Islet precursor cell (in vitro differentiated cells): ENCODE results near the gene DCLK1.
A peak's percentile ranks its signal among the peaks of the same experiment; 100 is the strongest.

ENCODE experiments used
- DNase-seq: peaks from one replicate; pipeline ENCODE4 v3.0.0-alpha.2; 2018

The DCLK1 gene

DNA sequence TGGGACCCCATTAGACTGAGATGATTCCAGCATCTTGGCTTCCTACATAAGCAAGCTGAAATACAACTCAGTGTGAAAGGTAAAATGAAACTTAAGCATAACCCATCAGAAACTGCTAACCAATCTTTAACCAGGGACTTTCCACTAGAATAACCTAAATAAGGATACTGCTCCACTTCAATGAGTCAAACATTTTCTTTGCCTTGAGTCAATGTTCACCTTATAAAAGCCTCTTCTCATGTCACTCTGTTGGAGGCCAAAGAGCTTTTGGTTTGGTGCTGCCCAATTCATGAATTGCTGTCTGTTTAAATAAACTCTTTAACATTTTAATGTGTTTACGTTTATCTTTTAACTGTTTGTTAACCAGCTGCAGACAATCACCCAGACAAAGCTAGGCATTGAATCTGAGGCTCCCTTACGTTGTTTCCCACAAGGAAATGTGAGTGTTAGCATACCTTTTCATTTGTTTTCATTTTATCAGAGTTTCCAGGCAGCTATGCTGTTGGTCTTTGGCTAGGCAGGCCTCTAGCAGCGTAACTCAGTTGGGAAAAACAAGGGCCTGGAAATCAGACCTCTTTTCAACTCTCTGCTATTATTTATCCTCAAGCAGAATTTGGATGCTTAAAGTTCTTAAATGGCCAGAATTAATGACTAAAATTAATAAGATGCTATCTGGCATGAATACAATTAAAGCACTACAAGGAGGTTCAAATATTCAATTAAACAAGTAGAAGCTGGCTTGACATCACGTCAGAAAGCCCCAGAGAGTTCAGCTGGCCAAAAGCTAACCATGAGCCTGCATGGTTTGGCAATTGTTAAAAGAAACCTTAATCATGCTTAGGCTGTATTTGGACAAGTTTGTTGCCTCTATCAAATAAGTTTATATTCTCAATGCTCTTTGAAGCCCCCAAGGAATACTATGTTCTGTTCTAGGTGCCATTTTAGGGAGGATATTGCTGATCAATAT lies 200.2 kb downstream of the DCLK1 start:
- DNase-seq: no peak

DNA sequence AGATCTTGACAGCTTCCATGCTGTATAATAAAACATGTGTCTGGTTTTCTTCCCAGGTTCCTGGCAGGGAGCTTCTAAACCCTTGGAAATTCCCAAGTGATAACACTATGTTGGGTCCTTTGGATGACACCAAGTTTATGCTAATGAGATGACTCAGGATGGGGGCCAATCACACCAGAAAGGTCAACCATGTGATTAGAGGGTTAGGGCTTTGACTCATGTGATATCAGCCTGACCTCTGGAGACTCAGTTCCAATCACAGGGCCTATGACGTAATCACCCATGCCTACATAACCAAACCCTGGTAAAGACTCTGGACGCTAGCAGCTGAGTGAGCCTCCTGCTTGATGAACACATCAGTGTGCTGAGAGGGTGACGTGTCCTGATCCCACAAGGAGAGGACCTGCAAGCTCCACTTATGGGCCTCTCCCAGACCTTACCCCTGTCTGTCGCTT lies 203.6 kb downstream of the DCLK1 start:
- DNase-seq: peak; percentile 73

DNA sequence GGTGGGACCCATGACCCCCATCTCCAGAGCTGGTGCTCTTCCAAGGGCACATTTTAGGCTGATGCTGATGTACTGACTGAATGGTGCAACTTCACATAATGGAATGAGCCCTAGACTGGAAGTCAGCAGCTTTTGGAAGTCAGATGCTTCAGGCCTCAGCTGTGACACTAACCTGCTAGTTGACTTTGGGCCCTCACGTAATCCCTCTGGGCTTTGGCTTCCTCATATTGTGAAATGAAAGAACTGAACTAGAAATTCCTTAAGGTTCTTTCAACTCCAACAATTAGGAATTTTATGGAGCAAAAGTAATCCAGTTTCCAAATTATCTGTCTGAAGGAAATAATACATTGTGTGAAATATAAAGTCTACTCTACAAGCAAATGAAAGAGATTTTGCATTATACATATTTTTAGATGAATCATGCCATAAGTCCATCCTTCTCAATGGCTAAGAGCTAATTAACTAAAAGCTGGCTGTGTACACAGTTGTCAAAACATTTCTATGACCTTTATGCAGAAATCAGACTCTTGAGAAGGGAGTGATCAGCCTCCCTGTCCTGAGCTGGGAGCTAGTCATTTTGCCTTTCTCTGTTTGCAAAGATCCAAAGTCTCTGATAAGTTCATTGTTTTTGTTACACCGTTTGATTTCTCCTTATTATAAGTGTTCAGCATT lies 204.2 kb downstream of the DCLK1 start:
- DNase-seq: no peak

DNA sequence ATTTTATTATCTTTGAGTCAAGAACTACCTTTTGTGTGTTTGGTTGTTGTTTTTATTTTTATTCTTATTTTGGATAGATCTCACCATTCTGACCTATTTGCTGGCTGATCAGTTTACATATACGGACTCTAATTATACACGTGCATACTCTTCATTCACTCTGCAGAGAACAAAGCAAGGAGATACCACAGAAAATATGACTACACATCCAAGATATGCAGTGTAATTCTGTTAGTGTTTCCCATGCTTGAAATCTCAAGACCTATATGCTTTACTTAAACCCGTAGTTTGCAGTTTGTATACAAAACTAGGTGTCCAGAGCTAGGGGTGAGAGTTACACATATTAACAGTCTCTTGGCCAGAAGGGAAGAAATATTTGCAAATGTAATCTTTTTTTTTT lies 205.5 kb downstream of the DCLK1 start:
- no peak for DNase-seq

DNA sequence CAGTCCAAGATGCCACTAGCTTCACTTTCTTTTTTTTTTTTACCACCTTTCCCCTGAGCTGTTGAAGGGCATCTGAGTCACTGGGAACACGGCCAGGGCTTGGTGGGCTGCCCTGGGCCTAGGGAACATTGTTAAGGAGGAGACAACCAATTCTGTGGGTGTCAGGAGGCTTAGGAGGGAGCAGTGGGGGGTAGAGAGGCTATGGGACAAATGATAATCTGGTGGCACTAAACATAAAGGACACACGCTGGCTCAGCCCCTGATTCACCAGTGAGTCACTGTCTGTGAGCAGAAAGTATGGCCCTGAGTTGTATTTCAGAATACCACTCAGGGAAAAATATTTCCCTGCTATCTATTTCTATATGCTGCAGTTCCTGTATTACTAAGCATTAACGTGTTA lies 207.8 kb downstream of the DCLK1 start:
- no peak for DNase-seq

DNA sequence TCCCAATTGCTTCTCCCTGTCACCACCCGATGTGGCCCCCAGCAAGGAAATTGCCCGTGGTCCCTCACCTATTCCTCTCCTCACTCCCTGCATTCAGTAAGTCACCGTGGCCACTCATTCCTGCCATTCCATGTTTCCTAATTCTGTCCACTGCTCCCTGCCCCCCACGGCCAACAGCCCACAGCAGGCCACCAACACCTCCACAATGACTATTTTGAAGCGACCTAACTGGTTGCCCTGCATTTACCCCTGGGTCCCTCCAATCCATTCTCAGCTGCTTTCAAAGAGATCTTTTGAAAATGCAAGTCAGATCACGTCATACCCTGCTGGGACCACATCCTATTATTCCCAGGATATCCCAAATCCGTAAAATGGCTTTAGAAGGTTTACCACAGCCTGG lies 210.4 kb downstream of the DCLK1 start:
- DNase-seq: no peak

DNA sequence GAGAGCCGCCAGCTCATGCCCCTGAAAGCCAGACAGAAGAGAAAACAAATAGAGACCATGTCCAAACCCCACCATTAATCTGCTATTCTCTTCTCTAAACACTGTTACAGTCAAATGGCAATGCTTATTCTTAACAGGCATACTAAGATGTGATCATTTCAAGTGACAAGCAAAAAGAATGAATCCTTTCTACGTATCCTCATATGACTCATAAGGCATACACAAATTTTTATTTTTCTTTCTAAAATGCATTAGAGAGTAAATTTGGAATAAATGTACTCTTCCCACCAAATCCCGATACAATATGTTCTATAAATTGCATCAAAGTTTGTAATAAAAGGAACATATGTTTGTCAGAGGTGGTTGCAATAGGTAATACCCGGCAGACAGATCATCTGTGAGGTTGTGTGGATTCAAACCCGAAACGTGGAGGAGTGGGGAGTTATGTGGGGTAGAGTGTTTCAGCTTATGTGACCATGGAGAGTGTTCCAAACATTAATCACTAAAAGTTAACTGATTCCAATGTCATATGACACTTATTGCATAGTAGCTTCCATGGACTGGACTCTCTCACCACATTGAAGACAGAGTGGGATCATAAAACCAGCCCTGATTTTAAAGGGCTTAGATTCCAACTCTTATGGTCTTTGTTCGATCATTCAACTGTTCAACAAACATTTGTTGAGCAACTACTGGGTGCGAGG lies 213.1 kb downstream of the DCLK1 start:
- no peak for DNase-seq

DNA sequence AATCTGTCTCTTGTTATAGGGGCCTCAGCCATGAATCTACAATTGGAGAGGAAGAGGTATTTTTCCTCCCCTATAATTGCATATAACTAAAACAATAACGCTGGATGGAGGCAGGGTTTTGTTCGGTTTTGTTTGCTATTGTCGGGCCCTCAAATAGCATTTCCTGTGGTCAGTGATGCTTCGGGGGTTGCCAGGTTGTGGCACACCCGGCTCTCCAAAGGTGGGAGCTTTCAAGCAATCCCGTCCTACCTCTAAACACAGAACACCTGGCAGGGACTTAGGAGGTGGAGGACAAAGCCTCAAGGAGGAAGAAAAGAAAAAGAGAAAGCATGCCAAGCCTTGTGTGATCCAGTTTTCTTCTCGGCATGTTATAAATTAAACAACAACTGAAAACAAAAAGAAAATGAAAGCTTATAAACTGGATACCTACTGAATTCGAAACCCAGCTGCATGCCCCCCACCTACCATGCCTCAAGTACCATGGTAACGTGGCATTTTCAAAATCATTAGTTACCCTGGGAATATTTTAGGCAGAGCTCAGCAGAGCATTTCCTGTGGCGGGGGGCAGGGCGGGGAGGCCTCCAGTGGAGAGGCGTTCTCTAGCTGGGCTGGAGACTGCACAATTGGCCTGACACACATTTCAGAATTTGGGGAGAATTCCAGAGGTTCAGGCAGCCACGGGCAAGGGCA lies 213.8 kb downstream of the DCLK1 start:
- DNase-seq: no peak

DNA sequence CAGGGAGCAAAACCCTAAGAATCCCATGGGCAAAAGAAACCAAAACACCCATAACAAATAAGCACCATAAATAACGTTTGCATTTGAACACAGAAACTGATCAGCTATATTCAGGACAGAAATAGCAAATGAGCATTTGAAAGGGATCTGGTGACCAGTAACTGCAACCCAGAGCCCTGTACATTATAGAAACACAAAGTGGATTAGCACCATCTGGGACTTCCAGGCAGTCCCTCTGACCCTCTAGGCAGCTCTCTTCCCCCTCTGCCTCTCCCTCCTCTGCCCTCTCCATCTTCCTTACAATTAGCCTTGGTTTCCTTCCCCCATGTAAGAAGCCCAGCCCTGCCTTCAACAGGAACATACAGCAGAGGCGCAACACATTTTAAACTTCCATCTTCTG lies 215.0 kb downstream of the DCLK1 start:
- no peak for DNase-seq

DNA sequence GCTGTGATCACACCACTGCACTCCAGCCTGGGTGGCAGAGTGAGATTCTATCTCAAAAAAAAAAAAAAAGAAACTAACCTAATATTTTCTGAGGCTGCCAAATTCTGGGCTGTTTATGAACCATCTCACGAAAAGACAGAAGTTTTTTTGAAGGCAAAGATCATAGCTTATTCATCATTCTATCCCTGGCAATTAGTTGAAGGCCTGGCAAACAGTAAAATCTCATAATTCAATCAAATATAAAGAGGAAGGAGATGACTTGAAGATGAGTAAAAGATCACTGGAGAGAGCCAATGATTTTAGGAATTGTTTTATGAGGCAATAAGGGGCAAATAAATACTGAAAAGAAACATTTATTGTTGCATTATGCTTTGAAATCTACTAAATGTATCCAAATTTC lies 216.5 kb downstream of the DCLK1 start:
- no peak for DNase-seq

DNA sequence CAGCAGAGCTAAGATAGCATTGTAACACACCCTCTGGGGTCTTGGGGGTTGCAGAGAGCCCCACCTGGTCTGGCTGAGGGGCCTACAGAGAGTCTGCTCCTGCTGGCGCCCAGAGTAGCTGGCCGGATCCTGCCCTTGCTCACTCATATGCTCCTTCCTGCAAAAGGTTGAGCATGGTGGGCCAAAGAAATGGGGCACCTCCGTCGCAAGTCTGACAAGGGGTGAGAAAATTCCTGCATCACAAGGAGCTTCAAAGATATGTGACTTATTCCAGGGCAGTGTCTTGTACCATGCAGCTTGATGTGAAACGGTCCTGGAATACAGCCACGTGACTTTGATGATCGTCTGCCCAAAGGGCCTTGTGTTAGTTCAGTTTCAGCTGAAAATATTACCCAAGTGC lies 218.3 kb downstream of the DCLK1 start:
- DNase-seq: no peak

DNA sequence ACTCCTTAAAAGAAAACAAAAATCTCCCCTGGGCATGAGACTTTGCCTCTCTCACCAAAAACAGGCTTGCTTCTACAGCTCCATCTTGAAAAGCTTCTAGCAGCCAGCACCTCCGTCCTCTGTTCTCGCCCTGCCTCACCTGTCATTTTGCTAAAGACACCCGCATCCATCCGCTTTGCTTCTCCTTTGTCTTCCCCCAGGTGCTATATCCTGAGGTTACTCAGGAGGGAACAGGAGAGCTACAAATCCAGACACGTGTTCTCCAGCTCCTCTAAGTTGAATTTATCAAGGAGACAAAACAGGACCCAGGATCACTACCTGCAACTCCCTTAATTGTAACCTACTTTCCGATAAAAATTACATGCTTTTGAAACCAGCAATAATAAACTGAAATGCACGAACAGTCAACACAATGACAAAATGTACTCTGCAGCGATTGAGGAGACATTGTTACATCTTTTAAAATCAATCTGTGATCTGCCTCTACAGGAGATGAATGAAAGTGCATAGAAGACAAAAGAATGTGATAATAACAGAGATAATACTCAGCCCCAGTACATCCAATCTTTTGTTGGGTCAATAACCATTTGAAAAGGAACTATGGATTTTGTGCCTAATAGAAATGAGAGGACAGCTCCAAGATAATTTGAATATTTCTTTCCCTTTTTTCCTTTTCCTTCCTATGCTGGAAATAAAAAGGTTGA lies 221.2 kb downstream of the DCLK1 start:
- no peak for DNase-seq

DNA sequence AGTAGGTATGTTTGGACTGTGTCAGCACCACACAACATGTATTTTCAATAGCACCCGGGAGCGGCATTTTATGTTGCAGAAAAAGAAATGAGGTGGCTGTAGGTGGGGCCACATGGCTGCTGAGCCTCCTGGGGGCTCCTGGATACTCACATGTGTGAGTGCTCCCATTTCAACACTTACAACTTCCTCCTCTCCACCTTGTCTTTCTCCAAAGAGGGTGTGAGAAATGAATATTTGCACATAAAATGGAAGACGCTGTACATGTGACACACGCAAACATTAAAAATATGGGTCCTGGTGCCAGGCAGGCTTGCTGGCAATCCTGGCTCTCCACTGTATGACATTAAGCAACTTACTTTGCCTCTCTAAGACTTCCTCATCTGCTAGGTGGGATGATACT lies 222.1 kb downstream of the DCLK1 start:
- DNase-seq: no peak

DNA sequence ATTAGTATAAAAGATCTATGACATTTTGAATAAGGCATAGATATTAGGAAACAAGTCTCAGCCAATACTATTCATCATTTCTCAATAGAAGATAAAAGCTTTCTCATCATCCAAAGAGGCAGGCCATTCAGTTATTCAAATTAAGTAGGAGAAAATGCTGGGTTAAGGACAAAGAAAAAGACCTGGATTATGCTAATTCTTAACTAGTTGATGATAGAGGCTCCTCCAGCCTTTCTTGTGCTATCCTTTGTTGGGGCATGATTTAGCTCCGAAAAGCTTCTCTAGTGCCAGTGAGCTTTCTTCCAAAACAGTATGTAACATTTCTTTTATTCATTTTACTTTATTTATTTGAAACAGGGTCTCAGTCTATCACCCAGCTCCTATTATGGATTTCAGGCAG lies 223.0 kb downstream of the DCLK1 start:
- no peak for DNase-seq

DNA sequence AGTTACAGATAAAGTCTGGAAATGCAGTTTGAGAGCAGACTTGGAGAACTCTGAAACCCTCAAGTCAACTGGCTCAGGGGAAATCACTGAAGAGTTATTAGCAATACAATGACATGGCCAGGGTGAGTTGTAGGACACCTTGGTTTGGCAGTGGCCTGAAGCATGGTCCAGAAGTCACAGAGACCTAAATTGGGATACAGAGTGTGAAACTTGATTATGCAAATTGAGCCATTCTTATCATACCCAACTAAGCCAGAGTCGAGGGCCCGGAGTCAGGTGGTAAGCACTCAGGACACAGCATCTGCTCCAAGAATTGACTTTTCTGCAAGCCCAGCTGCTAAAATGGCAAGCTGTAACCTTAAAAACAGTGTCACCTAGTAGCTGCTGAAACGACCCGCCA lies 224.5 kb downstream of the DCLK1 start:
- DNase-seq: no peak

DNA sequence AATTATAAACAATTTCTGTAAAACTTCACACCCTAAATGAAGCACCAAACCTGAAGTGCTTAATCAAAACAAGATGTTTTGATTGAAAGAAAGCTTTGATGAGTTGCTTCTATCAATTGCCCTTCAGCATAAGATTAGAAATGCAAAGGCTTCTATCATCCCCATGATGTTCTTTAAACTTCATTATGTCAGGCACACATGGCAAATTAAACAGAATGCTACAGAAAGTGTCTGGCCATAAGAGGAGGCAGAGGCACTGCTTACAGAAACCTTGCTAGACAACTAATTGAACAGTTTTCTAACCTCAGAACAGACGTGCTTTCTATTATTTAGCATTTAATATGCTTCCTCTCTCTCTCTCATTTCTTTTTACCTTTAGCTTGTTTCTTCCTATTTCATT lies 228.1 kb downstream of the DCLK1 start:
- no peak for DNase-seq

DNA sequence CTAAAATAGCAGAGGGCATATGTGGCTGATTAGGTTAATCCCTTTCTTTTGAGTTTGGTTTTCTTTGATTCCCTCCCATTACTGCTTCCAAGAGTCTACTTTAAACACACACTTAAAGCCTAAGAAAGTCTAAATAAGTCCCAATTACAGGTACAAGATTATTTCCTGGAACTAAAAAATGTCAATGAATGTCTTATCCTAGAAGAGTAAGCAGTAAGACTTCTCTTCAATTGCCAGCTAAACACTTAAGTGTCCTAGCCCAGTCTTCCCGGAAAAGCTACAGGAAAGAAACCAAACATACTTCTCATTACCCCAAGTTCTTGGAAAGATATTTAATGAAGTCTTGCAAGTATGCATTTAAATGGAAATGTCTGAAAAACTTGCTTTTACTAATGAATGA lies 233.1 kb downstream of the DCLK1 start:
- no peak for DNase-seq

DNA sequence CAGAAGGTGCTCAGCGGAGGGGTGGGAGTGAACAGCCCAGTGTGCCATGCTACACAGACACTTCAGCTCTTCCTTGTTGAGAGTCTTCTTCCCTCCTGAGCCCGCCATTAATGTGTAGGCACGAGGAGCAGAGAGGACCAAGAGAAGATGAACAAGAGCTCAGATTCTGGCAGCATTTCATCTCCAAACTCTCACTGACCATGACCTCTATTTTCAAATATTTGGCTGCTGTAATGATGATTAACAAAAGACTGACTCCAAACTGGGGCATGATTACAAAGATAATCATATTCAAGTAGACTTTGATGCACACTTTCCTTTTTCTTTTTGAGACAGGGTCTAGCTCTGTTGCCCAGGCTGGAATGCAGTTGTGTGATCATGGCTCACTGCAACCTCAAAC lies 236.5 kb downstream of the DCLK1 start:
- DNase-seq: no peak

DNA sequence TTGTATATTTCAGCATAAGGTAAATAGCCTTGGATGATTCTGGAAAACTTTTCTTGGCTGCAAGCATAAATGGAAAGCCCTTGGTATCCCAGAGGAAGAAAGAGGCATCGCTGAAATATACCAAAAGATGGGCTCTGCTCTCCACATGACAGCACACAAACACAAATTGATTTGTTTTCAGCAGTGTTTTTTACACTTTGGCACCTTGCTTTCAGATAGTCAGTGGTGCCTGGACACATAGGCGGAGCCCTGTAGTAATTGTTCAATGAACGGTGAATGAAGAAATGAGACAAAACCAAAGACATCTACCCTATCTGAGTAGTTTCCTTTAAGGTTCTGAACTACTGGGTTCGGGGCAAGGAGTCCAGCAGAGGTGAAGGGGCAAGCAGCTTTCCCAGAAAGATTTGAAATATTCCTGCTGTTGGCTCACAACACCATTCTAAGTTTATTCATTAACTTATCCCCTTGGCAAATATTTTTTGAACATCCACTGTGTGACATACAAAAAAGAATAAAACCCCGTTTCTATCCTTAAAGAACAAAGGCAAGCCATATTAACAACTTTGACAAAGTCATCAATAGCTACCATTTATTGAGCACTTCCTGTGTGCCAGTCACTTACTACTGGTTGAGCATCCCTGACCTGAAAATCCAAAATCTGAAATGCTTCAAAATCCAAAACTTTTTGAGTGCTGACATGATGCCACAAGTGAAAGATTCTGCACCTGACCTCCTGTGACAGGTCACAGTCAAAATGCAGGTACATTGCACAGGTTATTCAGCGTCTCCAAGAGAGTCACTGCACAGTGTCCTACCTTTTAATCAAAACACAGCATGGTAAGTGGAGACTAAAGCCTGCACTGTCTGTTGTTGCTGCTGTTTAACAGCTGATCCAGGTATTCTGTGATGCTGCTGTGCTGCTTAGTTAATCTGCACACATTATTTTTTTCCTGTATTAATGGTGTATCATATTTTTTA lies 238.1 kb downstream of the DCLK1 start:
- DNase-seq: no peak

DNA sequence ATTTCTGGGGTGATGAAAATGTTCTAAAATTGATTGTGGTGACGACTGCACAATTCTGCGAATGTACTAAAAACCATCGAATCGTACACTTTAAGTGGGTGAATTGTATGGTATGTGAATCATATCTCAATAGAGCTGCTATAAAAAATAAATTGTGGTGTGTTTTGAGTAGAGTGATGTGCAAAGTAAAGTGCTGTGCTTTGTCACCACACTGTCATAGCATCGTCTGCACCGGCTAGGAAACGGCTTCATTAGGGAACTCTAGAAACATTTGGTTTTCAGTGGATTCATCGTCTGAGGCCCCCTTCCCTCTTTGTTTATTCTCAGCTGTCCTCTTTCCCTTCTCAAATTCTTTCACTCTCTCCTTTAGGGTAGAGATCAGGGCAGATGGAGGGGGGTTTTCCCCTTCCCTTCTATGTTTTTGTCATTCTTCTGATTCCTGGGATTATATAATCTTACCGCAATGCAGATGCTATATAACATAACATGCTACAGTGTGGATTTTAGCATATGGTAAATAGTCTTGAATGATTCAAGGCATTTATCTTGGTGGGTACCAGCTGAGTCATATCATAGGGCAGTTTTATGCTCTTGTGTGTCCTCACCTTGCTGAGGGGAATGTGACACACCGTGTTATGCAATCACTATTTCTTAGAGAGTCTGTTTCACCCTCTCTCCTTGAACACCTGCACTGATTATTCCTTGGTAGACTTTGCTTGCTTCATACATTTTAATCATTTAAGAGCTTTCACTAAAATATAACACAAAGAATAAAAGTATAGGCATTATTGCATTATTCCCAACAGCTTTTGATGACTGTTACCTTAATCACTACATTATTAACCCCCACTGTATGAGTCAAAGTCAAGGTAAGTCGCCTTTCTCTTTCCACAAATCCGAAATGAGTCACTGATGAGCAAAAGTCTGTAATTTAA lies 239.4 kb downstream of the DCLK1 start:
- no peak for DNase-seq
